Transverse colon (tissue), 4 donors: ENCODE results near the gene ATAD3C.
"Not testable (repeated sequence)": the region's sequence is repeated elsewhere in the genome, so short reads cannot be mapped to it uniquely, and the experiment has no call there.

Experiments
- POLR2A ChIP-seq: fragments of 450-650 bp; IDR thresholded peaks from one replicate; pipeline ENCODE4 v1.6.1; 2016; ENCODE audit warnings: antibody characterized with exemption, mild to moderate bottlenecking, moderate library complexity
- POLR2AphosphoS5 ChIP-seq, 3 donors: sonication (generic); formaldehyde crosslinking; IDR thresholded peaks; one replicate each; pipeline ENCODE4 v1.6.1; 2016; ENCODE audit warnings: antibody characterized with exemption in 3 of 3
- TF ChIP-seq, protein P1 (sequence below), 5 experiments: fragments of 200-600 bp in 3 of 5; fragments of 450-650 bp in 2 of 5; sonication (generic) in 3 of 5; IDR thresholded peaks; 1 replicate in 2 of 5; 2 replicates in 3 of 5; pipeline ENCODE4 v1.5.1; 2016 to 2017; ENCODE audit warnings: antibody characterized with exemption in 5 of 5, inconsistent platforms in 3 of 5, mild to moderate bottlenecking in 2 of 5, moderate library complexity in 1 of 5

- TF ChIP-seq POLR2A; POLR2AphosphoS5 (IDR thresholded peaks at IDR 0.05): not testable (repeated sequence)
- TF ChIP-seq, protein P1, sequence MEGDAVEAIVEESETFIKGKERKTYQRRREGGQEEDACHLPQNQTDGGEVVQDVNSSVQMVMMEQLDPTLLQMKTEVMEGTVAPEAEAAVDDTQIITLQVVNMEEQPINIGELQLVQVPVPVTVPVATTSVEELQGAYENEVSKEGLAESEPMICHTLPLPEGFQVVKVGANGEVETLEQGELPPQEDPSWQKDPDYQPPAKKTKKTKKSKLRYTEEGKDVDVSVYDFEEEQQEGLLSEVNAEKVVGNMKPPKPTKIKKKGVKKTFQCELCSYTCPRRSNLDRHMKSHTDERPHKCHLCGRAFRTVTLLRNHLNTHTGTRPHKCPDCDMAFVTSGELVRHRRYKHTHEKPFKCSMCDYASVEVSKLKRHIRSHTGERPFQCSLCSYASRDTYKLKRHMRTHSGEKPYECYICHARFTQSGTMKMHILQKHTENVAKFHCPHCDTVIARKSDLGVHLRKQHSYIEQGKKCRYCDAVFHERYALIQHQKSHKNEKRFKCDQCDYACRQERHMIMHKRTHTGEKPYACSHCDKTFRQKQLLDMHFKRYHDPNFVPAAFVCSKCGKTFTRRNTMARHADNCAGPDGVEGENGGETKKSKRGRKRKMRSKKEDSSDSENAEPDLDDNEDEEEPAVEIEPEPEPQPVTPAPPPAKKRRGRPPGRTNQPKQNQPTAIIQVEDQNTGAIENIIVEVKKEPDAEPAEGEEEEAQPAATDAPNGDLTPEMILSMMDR (IDR thresholded peaks at IDR 0.05), result not testable (repeated sequence)
These were observed 62.9 kb downstream of the ATAD3C start for GRCh38 chr1:1512425-1512824.
